HG03354 (cell line): ENCODE results near the gene TUBG1.
A peak's percentile ranks its signal among the peaks of the same experiment; 100 is the strongest.

ENCODE experiments used
- ATAC-seq: cut with Tn5 transposase; IDR thresholded peaks from one replicate; pipeline ENCODE4 v1.9.1; 2021; ENCODE audit warnings: mild to moderate bottlenecking; ENCODE audit not compliant: unreplicated experiment, poor library complexity, severe bottlenecking

Gene TUBG1

DNA sequence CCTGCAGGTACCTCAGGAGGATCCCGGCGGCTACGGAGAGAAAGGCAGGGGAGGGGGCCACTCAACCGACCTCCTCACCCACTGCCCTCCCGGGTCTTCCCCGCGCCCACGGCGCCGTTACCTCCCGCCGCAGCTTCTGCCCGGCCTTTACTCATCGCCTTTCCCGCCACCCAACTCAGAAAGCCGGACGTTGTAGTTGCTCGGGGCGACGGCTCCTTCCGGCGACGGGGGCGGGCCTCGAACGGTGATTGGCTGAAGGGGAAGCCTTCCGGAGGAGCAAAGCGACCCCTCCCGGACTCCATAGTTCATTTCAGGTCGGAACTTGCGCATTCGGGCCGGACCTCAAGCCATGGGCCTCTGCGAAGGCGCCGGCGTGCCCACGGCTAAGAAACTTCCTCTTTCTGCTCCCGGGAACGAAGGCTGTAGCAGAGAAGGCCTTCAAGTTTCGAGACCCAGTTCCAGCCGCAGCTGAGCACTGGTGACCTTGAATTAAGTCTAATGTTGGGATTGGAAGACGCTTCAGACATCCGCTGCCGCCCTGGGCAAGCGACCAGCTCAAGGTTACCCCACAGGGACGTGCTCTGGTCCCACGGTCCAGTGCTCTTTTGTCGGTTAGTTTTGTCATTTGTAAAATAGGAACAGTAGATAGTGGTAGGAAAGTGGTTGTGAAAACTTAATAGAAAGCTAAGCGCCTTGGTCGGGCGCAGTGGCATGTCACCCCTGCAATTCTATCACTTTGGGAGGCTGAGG lies 31.8 kb upstream of the TUBG1 start, which contains the start of gene PSMC3IP:
PSMC3IP (minus strand) TSS at position 198 of the 750 bp plus-strand sequence; CDS start at position 155, 43 bp downstream.
- peak; percentile 80 for ATAC-seq

DNA sequence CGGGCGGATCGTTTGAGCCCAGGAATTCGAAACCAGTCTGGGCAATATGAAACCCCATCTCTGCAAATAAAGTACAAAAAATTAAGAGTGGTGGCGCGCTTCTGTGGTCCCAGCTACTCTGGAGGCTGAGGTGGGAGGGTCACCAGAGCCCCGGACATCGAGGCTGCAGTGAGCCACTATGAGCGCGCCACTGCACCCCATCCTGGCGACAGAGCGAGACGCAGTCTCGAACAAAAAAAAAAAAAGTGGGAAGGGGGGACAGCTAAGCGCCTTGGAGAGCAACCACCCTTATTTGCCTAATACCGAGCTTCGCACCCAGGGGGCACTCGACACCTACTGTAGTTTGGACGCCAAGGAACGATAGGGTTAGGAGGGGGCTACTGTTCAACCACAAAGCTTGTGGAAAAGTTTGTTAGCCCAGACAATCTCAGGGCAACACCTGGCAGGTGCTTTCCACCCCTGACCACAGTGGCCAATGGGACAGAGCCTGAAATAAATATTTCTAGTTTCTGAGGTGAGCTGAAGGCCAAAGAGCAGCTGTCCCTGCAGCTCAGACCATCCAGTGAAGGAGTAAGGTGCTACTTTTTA lies 31.1 kb upstream of the TUBG1 start:
- peak; percentile 59 for ATAC-seq

GRCh38 chr17:42579794-42580551 lies 29.5 kb upstream of the TUBG1 start:
- ATAC-seq, result no peak

GRCh38 chr17:42581744-42582270 lies 27.7 kb upstream of the TUBG1 start:
- no peak for ATAC-seq

DNA sequence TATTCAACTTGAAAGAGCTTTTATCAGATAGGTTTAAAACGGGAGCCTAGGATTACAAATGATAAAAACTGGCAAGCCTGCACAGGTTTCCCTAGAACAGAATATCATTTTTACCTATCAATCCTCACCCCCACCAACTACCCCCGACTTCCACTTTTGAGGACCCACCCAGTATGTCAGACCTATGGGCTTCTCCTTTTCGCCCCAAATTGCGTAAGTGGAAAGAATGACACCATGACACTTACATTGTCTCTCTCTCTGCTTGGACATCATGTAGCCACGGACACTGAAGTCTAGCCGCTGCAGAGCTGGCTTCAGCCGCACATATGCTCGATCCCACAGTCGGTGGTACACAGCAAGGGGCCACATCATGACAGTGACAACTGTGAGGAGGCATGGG lies 24.6 kb upstream of the TUBG1 start:
- no peak for ATAC-seq

GRCh38 chr17:42585353-42585752 lies 24.1 kb upstream of the TUBG1 start:
- ATAC-seq, result no peak

- no peak for ATAC-seq
These were observed 22.8 kb upstream of the TUBG1 start for GRCh38 chr17:42586514-42587230.

DNA sequence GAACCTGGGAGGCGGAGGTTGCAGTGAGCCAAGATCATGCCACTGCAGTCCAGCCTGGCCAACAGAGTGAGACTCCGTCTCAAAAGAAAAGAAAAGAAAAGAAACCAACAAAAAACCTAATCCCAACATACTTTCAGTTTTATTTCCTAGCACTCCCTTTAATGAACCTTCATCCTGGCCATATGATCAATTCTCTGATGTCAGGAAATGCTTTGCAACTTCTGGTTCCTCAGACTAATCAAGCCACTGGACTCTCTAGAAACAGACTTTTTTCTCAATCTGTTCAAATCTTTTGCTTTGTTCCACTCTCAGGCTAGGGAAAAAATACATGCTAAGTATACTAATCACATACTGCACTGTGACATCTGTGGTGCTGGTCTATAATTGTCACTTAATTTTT lies 18.6 kb upstream of the TUBG1 start:
- ATAC-seq, result no peak

DNA sequence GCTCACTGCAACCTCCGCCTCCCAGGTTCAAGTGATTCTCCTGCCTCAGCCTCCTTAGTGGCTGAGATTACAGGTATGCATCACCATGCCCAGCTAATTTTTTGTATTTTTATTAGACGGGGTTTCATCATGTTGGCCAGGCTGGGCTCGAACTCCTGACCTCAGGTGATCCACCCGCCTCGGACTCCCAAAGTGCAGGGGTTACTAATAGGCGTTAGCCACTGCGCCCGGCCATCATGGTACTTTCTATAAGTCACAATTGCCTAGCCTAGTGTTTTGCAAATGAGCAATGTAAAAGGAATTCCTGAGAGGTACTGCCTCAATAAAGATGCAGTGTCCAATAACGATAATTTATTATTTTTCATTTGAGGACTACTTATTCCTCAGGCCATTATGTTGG lies 18.1 kb upstream of the TUBG1 start:
- ATAC-seq, result no peak

DNA sequence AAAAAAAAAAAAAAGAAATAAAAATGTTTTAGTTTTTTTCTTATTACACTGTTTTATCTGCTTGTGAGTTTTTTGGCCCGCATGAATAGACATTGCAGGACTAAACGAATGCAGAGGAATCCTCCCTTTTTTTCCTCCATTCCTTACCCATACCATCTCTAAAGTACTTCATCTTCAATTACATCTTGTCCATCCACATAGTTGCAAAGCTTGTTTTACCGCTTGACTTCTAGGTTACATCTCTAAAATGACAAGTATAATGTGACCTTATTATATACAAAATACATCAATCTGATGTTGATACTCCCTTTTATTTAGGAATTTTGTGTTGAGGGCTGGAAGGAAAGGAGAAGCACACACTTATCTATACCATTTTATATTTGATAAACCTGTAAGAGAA lies 13.1 kb upstream of the TUBG1 start:
- no peak for ATAC-seq

DNA sequence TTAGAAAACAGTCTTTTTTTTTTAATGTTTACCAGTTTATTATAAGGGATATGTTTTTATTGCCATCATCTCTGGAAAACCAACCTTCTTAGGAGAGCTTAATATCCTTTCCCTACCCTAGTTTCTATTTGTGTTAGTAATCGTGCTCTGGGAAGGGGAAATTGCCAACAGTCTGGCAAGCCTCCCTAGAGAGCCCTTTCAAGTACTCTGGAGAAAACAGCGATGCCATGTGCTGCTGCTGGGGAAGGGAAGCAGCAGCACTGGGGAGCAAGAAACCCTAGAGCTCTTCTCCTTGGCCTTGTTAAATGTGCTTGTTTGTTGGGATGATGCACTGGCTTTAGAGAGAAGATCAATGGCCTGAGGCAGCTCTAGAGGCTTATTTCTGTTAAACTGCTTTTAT lies 10.6 kb upstream of the TUBG1 start:
- ATAC-seq, result no peak

DNA sequence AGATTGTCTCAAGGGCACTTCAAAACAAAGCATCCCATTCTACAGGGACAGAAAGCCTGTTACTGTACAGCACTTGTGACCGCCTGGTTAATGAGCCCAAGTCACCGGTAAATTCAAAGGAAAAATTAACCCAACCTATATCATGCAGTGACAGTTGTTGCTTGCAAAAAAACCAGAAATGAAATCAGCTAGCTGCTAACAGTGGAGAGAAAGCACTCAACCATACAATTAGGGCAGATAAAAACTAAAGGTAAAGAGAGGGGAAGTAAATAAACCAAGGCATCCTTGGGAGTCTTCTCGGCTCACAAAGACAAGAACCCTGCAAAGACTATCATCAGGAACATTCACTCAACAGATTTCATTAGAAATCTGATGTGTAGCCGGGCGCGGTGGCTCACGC lies 6.2 kb upstream of the TUBG1 start:
- no peak for ATAC-seq

DNA sequence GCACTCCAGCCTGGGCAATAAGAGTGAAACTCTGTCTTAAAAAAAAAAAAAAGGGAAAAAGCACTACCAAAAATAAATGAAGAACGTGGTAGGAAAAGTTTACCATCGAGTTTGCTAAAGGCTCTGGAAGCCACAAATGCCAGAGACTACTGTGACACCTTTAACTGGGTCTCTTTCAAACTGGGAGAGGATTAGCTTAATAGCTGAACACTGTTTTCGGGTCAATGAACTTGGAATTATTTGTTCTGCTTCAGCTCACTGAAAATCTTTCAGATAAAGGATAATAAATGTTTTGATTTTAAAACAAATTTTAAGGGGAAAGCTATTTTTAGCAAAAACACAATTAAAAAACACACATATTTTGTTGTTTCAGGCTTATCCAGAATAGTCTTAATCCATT lies 1.7 kb upstream of the TUBG1 start:
- no peak for ATAC-seq

GRCh38 chr17:42608305-42609181 lies 940 bp upstream of the TUBG1 start:
- ATAC-seq, result peak; percentile 45

- ATAC-seq, result peak; percentile 1
These were observed 625 bp downstream of the TUBG1 start for GRCh38 chr17:42609814-42610801.

DNA sequence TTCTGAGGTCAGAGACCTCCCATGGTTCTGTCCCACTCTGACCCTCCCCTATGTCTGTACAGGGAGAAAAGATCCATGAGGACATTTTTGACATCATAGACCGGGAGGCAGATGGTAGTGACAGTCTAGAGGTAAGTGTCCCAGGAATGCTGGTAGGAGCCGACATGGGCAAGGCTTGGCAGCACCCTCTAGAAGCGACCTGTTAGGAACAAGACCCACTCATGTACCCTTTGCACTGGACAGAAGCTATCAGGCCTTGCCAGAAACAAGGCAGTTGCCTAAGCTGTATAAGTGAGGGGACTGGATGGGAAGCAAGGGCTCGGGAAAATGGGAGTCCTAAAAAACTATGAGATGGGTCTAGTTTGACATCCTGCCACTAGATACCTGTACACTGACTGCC lies 2.5 kb downstream of the TUBG1 start:
- no peak for ATAC-seq

DNA sequence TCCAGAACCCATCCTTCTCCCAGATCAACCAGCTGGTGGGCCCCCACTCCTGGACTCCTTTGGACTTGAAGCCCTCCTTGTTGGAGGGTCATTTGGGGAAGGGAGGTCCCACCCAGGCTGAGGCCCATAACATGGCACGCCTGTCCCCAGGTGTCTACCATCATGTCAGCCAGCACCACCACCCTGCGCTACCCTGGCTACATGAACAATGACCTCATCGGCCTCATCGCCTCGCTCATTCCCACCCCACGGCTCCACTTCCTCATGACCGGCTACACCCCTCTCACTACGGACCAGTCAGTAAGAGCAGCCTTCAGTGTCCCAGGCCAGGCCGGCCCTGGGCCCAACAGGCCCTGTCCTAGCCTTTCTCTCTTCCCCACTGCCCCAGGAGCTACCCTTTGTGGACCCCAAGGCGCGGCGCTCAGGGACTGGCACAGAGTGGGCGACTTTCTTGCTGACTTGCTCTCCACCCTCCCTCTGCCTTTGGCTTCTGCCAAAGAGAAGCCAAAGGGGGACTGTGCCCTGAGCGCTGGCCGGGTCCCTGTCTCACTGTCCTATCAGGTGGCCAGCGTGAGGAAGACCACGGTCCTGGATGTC lies 4.3 kb downstream of the TUBG1 start:
- ATAC-seq, result no peak
